Fibroblast of lung (primary cell): ENCODE results near the gene USP31.

Experiments used
- CTCF ChIP-seq, 2 donors: IDR thresholded peaks in 1 of 2; conservative IDR thresholded peaks in 1 of 2; 1 replicate in 1 of 2; 2 replicates in 1 of 2; pipeline ENCODE4 v1.5.1; 2011 to 2012; ENCODE audit warnings: low read length in 2 of 2, control low read depth in 1 of 2, inconsistent platforms in 1 of 2, low read depth in 1 of 2, mild to moderate bottlenecking in 1 of 2
- EZH2 ChIP-seq: IDR thresholded peaks from 2 replicates; pipeline ENCODE4 v1.5.1; 2012; ENCODE audit warnings: low read length, control low read depth, mild to moderate bottlenecking; ENCODE audit errors: missing control alignments

- no peak for TF ChIP-seq CTCF (conservative IDR thresholded peaks at IDR 0.05 in 1 of 2, IDR thresholded peaks at IDR 0.05 in 1 of 2; ENCODE audit: low read depth in 1 of 2, low read length in 2 of 2)
- TF ChIP-seq EZH2: no peak
Measured at GRCh38 chr16:23120562-23120961, 28.7 kb downstream of the USP31 start.
